Activated T-cell treated with anti-CD3 and anti-CD28 coated beads, Interleukin-2, amount 50 U/mL, for 72 hours (primary cell): ENCODE measurements around the gene UGT2A1. TPM values are rescaled to one million over a fixed set of nuclear protein-coding genes. Genes with fewer than 3 reads are reported as not detected.

Source experiments
- ATAC-seq, 2 donors: fragments of 150-1000 bp; cut with Tn5 transposase; replicated peaks in 1 of 2; 2 replicates each; pipeline ENCODE4 v1.10.0; 2021; ENCODE audit warnings: moderate library complexity in 2 of 2, mild to moderate bottlenecking in 1 of 2
- DNase-seq, 2 donors: peaks; one replicate each; pipeline ENCODE4 v3.0.0; 2021 to 2022; ENCODE audit warnings: mixed read lengths in 1 of 2
- H3K27ac Mint-ChIP-seq: one replicate; pipeline ENCODE4 v1.8.0; 2022; ENCODE audit warnings: mild to moderate bottlenecking, moderate library complexity, mixed read lengths
- H3K27me3 Mint-ChIP-seq: one replicate; pipeline ENCODE4 v1.8.0; 2022; ENCODE audit warnings: low read depth, mixed read lengths
- H3K36me3 Mint-ChIP-seq, 2 donors: one replicate each; pipeline ENCODE4 v1.8.0; 2022; ENCODE audit warnings: mixed read lengths in 2 of 2, mild to moderate bottlenecking in 1 of 2; ENCODE audit not compliant: insufficient read depth in 2 of 2
- H3K4me1 Mint-ChIP-seq: one replicate; pipeline ENCODE4 v1.8.0; 2022; ENCODE audit warnings: low read depth, mixed read lengths
- H3K4me3 Mint-ChIP-seq, 2 donors: one replicate each; pipeline ENCODE4 v1.8.0; 2022; ENCODE audit warnings: mild to moderate bottlenecking in 2 of 2, mixed read lengths in 2 of 2, moderate library complexity in 2 of 2
- H3K9me3 Mint-ChIP-seq, 2 donors: one replicate each; pipeline ENCODE4 v1.8.0; 2022; ENCODE audit warnings: mixed read lengths in 2 of 2
- total RNA-seq, 2 donors: library from RNA; stranded (reverse); gene quantifications; one replicate each; pipeline ENCODE4 v1.2.3, GENCODE V29; 2022

UGT2A1 gene
- total RNA-seq, 2 donors from 2014 or later: not detected

- Mint-ChIP-seq H3K36me3 (no peaks in the 10 kb centered on the region), H3K4me3 (no peak overlapping the region), H3K27me3 (no peaks in the 10 kb centered on the region), H3K9me3 (no peaks in the 10 kb centered on the region), H3K27ac (no peak overlapping the region), H3K4me1 (no peaks in the 10 kb centered on the region)
- DNase-seq: no peak
- ATAC-seq: no peak
These were observed 3.8 kb downstream of the UGT2A1 start for GRCh38 chr4:69649207-69649606.

DNA sequence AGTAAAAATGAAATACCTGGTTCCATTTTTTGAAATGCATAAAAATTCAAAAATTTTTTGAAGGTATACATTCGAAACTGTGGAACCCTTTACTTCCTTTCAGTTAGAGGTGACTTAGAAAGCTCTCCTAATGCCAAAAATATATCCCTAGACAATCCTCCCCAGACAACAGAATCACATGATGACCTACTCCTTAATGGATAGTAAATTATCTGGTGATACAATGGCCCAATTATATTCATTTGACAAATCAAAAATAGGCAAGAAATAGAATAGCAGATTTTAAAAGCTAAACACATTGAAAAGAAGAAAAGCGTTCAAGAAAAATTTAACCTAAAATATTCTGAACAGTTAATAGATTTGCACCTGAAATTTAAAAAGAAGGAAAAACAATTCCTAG is 10.1 kb downstream of the UGT2A1 start:
- Mint-ChIP-seq H3K9me3 (no peaks in the 10 kb centered on the region), H3K27ac (no peak overlapping the region), H3K4me3 (no peak overlapping the region)

DNA sequence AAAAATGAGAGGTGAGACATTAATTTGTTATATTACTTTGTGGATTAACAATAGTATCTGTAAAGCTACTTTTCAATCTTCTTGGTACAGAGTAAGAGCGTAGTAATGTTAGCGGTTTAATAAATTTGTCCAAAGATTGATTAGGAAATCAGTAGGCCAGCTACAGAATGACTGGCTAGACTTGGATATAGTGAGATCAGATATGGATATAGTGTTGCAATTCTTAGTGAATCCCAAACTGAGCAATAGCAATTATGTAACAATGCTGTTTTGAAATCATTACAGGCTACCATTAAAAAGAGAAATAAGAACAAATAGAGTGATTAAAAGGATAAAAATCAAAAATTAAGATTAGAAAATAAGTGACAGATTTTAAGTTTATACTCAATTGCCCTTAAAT is 12.8 kb downstream of the UGT2A1 start:
- Mint-ChIP-seq H3K4me1 (no peaks in the 10 kb centered on the region), H3K4me3 (no peak overlapping the region), H3K27ac (no peak overlapping the region), H3K27me3 (no peaks in the 10 kb centered on the region), H3K36me3 (peaks cover 0 to 2% of the 10 kb centered on the region in 2 donors), H3K9me3 (no peaks in the 10 kb centered on the region)
- ATAC-seq: no peak
- no peak for DNase-seq

More for the DNA sequence above, 10.1 kb downstream of the UGT2A1 start:
- Mint-ChIP-seq H3K4me1 (no peaks in the 10 kb centered on the region), H3K27me3 (no peaks in the 10 kb centered on the region), H3K36me3 (no peaks in the 10 kb centered on the region)
- DNase-seq: no peak
- no peak for ATAC-seq

GRCh38 chr4:69639542-69639941 is 13.5 kb downstream of the UGT2A1 start, which contains the start of gene UGT2A2:
UGT2A2 (minus strand) TSS chr4:69639642; CDS start chr4:69639640, 2 bp downstream.
- ATAC-seq: no peak
- Mint-ChIP-seq H3K27ac (no peak within 1 kb of the TSS), H3K4me3 (no peak within 1 kb of the TSS)

GRCh38 chr4:69617083-69617694 is 35.9 kb downstream of the UGT2A1 start:
- Mint-ChIP-seq H3K36me3 (no peaks in the 10 kb centered on the region), H3K27me3 (no peaks in the 10 kb centered on the region), H3K4me1 (no peaks in the 10 kb centered on the region), H3K27ac (no peak overlapping the region), H3K9me3 (peaks cover 6% of the 10 kb centered on the region in 2 donors), H3K4me3 (no peak overlapping the region)
- no peak for ATAC-seq
- no peak for DNase-seq

More at GRCh38 chr4:69639542-69639941, 13.5 kb downstream of the UGT2A1 start, which contains the start of gene UGT2A2:
- no peaks in the 10 kb centered on the region for H3K27me3 Mint-ChIP-seq
- H3K9me3 Mint-ChIP-seq: no peaks in the 10 kb centered on the region
- H3K36me3 Mint-ChIP-seq: peaks cover 0 to 2% of the 10 kb centered on the region in 2 donors
- H3K4me1 Mint-ChIP-seq: no peaks in the 10 kb centered on the region
- DNase-seq: no peak

DNA sequence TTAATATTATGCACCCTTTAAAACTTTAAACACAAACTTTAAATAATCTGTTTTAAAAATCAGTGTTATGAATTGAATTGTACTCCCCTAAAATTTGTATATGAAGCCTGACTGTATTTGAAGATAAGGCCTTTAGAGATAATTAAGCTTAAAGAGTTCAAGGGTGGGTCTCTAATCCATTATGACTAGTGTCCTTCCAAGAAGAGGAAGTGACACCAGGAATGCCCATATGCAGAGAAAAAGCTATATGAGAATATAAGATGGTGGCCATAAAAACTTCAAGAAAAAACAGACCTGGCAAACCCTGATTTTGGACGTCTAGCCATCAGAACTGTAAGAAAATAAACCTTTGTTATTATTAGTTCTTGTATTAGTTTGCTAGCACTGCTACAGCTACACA is 42.6 kb downstream of the UGT2A1 start:
- DNase-seq (no peak), ATAC-seq (no peak)
- Mint-ChIP-seq H3K36me3 (no peaks in the 10 kb centered on the region), H3K27ac (no peak overlapping the region), H3K4me3 (no peak overlapping the region), H3K27me3 (no peaks in the 10 kb centered on the region), H3K9me3 (peaks cover 3% of the 10 kb centered on the region in 2 donors), H3K4me1 (no peaks in the 10 kb centered on the region)

- H3K36me3 Mint-ChIP-seq: peaks cover 0 to 2% of the 10 kb centered on the region in 2 donors
- H3K9me3 Mint-ChIP-seq: peaks cover 4 to 6% of the 10 kb centered on the region in 2 donors
These were observed 52.0 kb downstream of the UGT2A1 start for GRCh38 chr4:69601065-69601464.

DNA sequence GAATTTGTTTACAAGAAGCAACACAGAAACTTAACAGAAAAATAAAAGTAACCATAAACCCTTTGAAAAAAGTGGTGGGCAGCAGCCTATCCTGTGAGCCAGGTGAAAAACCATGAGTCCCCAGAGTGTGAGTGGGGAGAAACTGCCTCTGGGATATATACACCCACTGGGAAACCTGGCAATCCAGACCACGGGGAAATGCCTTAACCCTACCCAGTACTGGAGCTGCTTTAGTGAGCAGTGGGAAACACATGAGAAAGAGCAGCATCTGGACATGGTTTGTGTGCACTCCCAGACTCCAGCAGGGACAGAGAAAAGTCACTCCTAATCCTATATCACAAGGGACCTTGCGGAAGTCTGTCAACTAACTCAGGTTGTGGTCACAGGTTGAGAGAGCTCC is 53.0 kb downstream of the UGT2A1 start:
- H3K27ac Mint-ChIP-seq: no peak overlapping the region
- H3K36me3 Mint-ChIP-seq: peaks cover 0 to 2% of the 10 kb centered on the region in 2 donors
- no peaks in the 10 kb centered on the region for H3K27me3 Mint-ChIP-seq
- ATAC-seq (no peak), DNase-seq (no peak)
- H3K9me3 Mint-ChIP-seq: peaks cover 2 to 4% of the 10 kb centered on the region in 2 donors
- H3K4me1 Mint-ChIP-seq: no peaks in the 10 kb centered on the region
- no peak overlapping the region for H3K4me3 Mint-ChIP-seq

More at GRCh38 chr4:69601065-69601464, 52.0 kb downstream of the UGT2A1 start:
- Mint-ChIP-seq H3K27me3 (no peaks in the 10 kb centered on the region), H3K4me3 (no peak overlapping the region), H3K27ac (no peak overlapping the region), H3K4me1 (no peaks in the 10 kb centered on the region)
- DNase-seq (no peak), ATAC-seq (no peak)

GRCh38 chr4:69594382-69594781 is 58.7 kb downstream of the UGT2A1 start:
- DNase-seq: no peak
- no peak for ATAC-seq
- H3K4me3 Mint-ChIP-seq: no peak overlapping the region

GRCh38 chr4:69591364-69591763 is 61.7 kb downstream of the UGT2A1 start:
- Mint-ChIP-seq H3K27ac (no peak overlapping the region), H3K4me1 (no peaks in the 10 kb centered on the region), H3K9me3 (no peaks in the 10 kb centered on the region), H3K4me3 (no peak overlapping the region), H3K36me3 (no peaks in the 10 kb centered on the region), H3K27me3 (no peaks in the 10 kb centered on the region)
- DNase-seq: no peak
- no peak for ATAC-seq

More at GRCh38 chr4:69594382-69594781, 58.7 kb downstream of the UGT2A1 start:
- Mint-ChIP-seq H3K9me3 (no peaks in the 10 kb centered on the region), H3K36me3 (no peaks in the 10 kb centered on the region), H3K27me3 (no peaks in the 10 kb centered on the region), H3K4me1 (no peaks in the 10 kb centered on the region), H3K27ac (no peak overlapping the region)

GRCh38 chr4:69589884-69590283 is 63.2 kb downstream of the UGT2A1 start:
- Mint-ChIP-seq H3K4me3 (no peak overlapping the region), H3K27ac (no peak overlapping the region), H3K9me3 (no peaks in the 10 kb centered on the region), H3K36me3 (no peaks in the 10 kb centered on the region), H3K27me3 (no peaks in the 10 kb centered on the region), H3K4me1 (no peaks in the 10 kb centered on the region)
- ATAC-seq (no peak), DNase-seq (no peak)

DNA sequence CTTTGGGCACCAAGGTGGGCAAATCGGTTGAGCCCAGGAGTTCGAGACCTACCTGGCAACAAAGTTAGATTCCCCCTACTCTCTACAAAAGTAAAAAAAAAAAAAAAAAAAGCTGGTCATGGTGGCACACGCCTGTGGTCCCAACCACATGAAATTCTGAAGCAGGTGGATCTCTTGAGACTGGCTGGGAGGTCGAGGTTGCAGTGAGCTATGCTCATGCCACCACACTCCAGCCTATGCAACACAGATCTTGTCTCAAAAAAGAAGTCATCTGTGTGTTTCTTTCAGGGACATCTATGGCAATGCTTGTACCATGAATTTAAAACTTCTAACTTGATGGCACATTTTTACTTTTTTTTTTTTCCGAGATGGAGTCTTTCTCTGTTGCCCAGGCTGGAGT is 68.9 kb downstream of the UGT2A1 start:
- Mint-ChIP-seq H3K36me3 (no peaks in the 10 kb centered on the region), H3K9me3 (no peaks in the 10 kb centered on the region), H3K27me3 (no peaks in the 10 kb centered on the region), H3K4me3 (no peak overlapping the region), H3K4me1 (no peaks in the 10 kb centered on the region), H3K27ac (no peak overlapping the region)
- ATAC-seq (no peak), DNase-seq (no peak)

GRCh38 chr4:69583543-69583942 is 69.5 kb downstream of the UGT2A1 start:
- no peak for ATAC-seq
- Mint-ChIP-seq H3K4me3 (no peak overlapping the region), H3K27me3 (no peaks in the 10 kb centered on the region), H3K4me1 (no peaks in the 10 kb centered on the region), H3K9me3 (no peaks in the 10 kb centered on the region), H3K27ac (no peak overlapping the region), H3K36me3 (no peaks in the 10 kb centered on the region)
- no peak for DNase-seq

DNA sequence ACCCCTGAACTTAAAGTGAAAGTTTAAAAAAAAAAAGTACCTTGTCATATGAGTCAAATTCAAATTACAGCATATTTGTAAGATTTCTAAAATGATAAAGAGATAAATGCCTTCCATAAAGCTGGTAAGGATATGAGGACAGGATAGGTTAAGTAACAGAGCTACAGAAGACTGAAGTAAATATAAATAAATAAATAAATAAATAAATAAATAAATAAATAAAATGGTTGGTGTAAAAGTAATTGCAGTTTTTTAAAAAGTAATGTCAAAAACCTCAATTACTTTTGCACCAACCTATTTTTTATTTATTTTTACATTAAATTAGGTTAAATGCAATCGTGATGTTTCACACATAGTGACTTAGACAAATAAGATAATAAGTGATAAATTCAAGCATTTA is 75.8 kb downstream of the UGT2A1 start:
- Mint-ChIP-seq H3K4me1 (no peaks in the 10 kb centered on the region), H3K27ac (no peak overlapping the region), H3K27me3 (no peaks in the 10 kb centered on the region), H3K9me3 (no peaks in the 10 kb centered on the region), H3K36me3 (no peaks in the 10 kb centered on the region), H3K4me3 (no peak overlapping the region)
- ATAC-seq (no peak), DNase-seq (no peak)
